Measurements from ENCODE around the gene LRRC4C.

DNA sequence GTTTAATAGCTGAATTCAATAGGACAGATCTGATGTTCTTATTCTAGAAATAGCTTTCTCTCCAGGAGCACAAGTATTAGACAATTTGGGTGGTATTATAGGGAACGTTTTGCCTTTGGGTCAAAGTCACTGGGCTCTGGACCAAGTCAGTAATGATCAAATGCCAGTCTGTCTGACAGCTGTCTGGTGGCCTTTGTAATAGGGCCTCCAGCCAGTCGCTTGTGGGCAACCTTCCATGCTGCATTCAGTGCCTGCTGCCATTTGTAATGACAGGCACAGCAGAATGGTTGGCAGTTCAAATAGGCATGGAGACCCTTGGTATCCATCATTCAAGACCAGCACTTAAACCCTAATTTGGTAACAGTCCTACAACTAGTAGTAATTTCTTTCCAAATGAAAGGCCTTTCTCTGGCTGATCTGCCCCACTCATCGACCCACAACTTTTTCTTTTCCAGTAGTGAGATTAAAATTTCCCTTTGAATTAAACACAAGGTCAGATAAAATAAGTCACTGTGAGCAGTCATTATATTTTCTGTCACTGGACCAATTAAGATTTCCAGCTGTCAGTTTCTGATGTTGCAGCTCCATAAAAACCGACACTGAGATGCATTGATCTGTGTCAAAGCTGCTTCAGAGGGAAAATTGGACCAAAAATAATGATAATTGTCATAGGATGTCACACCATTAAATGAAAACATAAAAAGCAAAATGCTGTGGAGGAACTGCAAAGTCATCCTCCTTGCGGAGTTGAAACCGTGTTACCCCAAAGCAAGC is 1038.1 kb downstream of the LRRC4C start:
- TF ChIP-seq, protein P1, sequence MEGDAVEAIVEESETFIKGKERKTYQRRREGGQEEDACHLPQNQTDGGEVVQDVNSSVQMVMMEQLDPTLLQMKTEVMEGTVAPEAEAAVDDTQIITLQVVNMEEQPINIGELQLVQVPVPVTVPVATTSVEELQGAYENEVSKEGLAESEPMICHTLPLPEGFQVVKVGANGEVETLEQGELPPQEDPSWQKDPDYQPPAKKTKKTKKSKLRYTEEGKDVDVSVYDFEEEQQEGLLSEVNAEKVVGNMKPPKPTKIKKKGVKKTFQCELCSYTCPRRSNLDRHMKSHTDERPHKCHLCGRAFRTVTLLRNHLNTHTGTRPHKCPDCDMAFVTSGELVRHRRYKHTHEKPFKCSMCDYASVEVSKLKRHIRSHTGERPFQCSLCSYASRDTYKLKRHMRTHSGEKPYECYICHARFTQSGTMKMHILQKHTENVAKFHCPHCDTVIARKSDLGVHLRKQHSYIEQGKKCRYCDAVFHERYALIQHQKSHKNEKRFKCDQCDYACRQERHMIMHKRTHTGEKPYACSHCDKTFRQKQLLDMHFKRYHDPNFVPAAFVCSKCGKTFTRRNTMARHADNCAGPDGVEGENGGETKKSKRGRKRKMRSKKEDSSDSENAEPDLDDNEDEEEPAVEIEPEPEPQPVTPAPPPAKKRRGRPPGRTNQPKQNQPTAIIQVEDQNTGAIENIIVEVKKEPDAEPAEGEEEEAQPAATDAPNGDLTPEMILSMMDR (IDR thresholded peaks at IDR 0.05): no peak
- no peak for TF ChIP-seq POLR2A (IDR thresholded peaks at IDR 0.05)
